SK-N-SH (cell line): ENCODE data around the gene MBNL1. TPM values are rescaled to one million over a fixed set of nuclear protein-coding genes. Genes with fewer than 3 reads are reported as not detected.

Source experiments
- CTCF ChIA-PET: fragments of 300-600, 350-600 bp; formaldehyde crosslinking; extraction: SDS; loops from one replicate; lab custom pipeline; 2021; lab: Yijun Ruan, JAX
- POLR2A ChIA-PET: fragments of 350-600 bp; sonication (Branson Sonifier 250); formaldehyde crosslinking; extraction: SDS; loops from one replicate; lab custom pipeline; 2020; ENCODE audit warnings: antibody characterized with exemption, inconsistent platforms; lab: Yijun Ruan, JAX
- DNase-seq: peaks from one replicate; pipeline ENCODE4 v3.0.0; 2012
- H2AFZ ChIP-seq: fragments of 200-600 bp; sonication (generic); 2 replicates; pipeline ENCODE4 v1.8.1; 2016; ENCODE audit warnings: antibody characterized with exemption, mild to moderate bottlenecking, low read depth
- H3F3A ChIP-seq: fragments of 200-600 bp; sonication (generic); replicated peaks from 2 replicates; pipeline ENCODE3; 2016; ENCODE audit warnings: antibody characterized with exemption, mild to moderate bottlenecking; ENCODE audit not compliant: insufficient read depth
- H3K27ac ChIP-seq, 2 experiments: fragments of 200-500 bp in 1 of 2; fragments of 200-600 bp in 1 of 2; sonication (Bioruptor generic) in 1 of 2; sonication (generic), shearing (Covaris generic) in 1 of 2; 2 replicates each; pipeline versions ENCODE4 v1.5.1 to v1.6.1; 2014 to 2016; ENCODE audit warnings: low read depth in 2 of 2, inconsistent platforms in 1 of 2, low read length in 1 of 2, mild to moderate bottlenecking in 1 of 2, mixed read lengths in 1 of 2
- H3K27me3 ChIP-seq: fragments of 200-600 bp; sonication (generic), shearing (Covaris generic); 2 replicates; pipeline ENCODE4 v1.6.1; 2016; ENCODE audit warnings: mixed run types; ENCODE audit not compliant: insufficient read depth
- H3K36me3 ChIP-seq, 2 experiments: fragments of 200-500 bp in 1 of 2; fragments of 200-600 bp in 1 of 2; sonication (Bioruptor generic) in 1 of 2; sonication (generic) in 1 of 2; replicated peaks in 1 of 2; 2 replicates each; pipeline versions ENCODE3 to v1.5.1; 2014 to 2016; ENCODE audit warnings: low read length in 1 of 2, mild to moderate bottlenecking in 1 of 2; ENCODE audit not compliant: insufficient read depth in 2 of 2, control insufficient read depth in 1 of 2
- H3K4me1 ChIP-seq, 2 experiments: fragments of 200-500 bp in 1 of 2; fragments of 200-600 bp in 1 of 2; sonication (Bioruptor generic) in 1 of 2; sonication (generic), shearing (Covaris generic) in 1 of 2; 2 replicates each; pipeline versions ENCODE4 v1.5.1 to v1.6.1; 2014 to 2016; ENCODE audit warnings: low read depth in 1 of 2, low read length in 1 of 2, mixed run types in 1 of 2; ENCODE audit not compliant: insufficient read depth in 2 of 2, control insufficient read depth in 1 of 2
- H3K4me2 ChIP-seq: fragments of 200-600 bp; sonication (generic), shearing (Covaris generic); 2 replicates; pipeline ENCODE4 v1.6.1; 2017; ENCODE audit warnings: mixed run types
- H3K4me3 ChIP-seq, 2 experiments: fragments of 200-500 bp in 1 of 2; fragments of 200-600 bp in 1 of 2; sonication (Bioruptor generic) in 1 of 2; sonication (generic), shearing (Covaris generic) in 1 of 2; 2 replicates each; pipeline versions ENCODE4 v1.5.1 to v1.8.1; 2014 to 2016; ENCODE audit warnings: low read depth in 2 of 2, inconsistent platforms in 1 of 2, low read length in 1 of 2, mild to moderate bottlenecking in 1 of 2, mixed read lengths in 1 of 2, moderate library complexity in 1 of 2
- H3K79me2 ChIP-seq: fragments of 200-600 bp; sonication (generic); 2 replicates; pipeline ENCODE4 v1.8.1; 2017; ENCODE audit warnings: mild to moderate bottlenecking; ENCODE audit not compliant: insufficient read depth
- H3K9ac ChIP-seq: fragments of 200-600 bp; sonication (generic); 2 replicates; pipeline ENCODE4 v1.6.1; 2017; ENCODE audit warnings: mixed run types
- H3K9me2 ChIP-seq: fragments of 200-600 bp; sonication (generic); 2 replicates; pipeline ENCODE4 v1.6.1; 2017; ENCODE audit warnings: mixed run types
- H3K9me3 ChIP-seq: fragments of 200-600 bp; sonication (generic); 2 replicates; pipeline ENCODE4 v1.6.1; 2017; ENCODE audit warnings: mixed run types, mild to moderate bottlenecking, moderate library complexity
- H4K20me1 ChIP-seq: fragments of 200-600 bp; sonication (generic); 2 replicates; pipeline ENCODE4 v1.6.1; 2017; ENCODE audit warnings: mild to moderate bottlenecking, mixed run types; ENCODE audit not compliant: insufficient read depth
- CHD2 ChIP-seq: fragments of 150-350 bp; IDR thresholded peaks from 2 replicates; pipeline ENCODE4 v1.6.1; 2018; ENCODE audit warnings: low read length; ENCODE audit not compliant: partially characterized antibody
- EP300 ChIP-seq, 2 experiments: IDR thresholded peaks; 2 replicates each; pipeline versions ENCODE4 v1.4.0 to v1.6.1; 2012; ENCODE audit warnings: borderline replicate concordance in 1 of 2, low read depth in 1 of 2, low read length in 1 of 2
- FOXJ3 ChIP-seq: sonication (generic); formaldehyde crosslinking; IDR thresholded peaks from 2 replicates; pipeline ENCODE4 v1.5.1; 2020; ENCODE audit warnings: mild to moderate bottlenecking, missing genetic modification reagents
- GATA2 ChIP-seq: sonication (generic); formaldehyde crosslinking; IDR thresholded peaks from 2 replicates; pipeline ENCODE4 v1.5.0; 2020; ENCODE audit warnings: mild to moderate bottlenecking, missing genetic modification reagents
- MEF2A ChIP-seq: IDR thresholded peaks from 2 replicates; pipeline ENCODE4 v1.4.0; 2012; ENCODE audit warnings: low read depth, borderline replicate concordance
- MXI1 ChIP-seq: IDR thresholded peaks from 2 replicates; pipeline ENCODE4 v1.6.1; 2012; ENCODE audit warnings: mild to moderate bottlenecking, low read depth, low read length, improper control_type of control experiment
- NFIC ChIP-seq: IDR thresholded peaks from 2 replicates; pipeline ENCODE4 v1.4.0; 2012; ENCODE audit warnings: borderline replicate concordance
- POLR2AphosphoS5 ChIP-seq: IDR thresholded peaks from 2 replicates; pipeline ENCODE4 v1.6.1; 2012; ENCODE audit warnings: low read depth, low read length
- RAD21 ChIP-seq: IDR thresholded peaks from 2 replicates; pipeline ENCODE4 v1.6.1; 2012; ENCODE audit warnings: mild to moderate bottlenecking, low read length
- RCOR1 ChIP-seq: fragments of 150-350 bp; IDR thresholded peaks from 2 replicates; pipeline ENCODE4 v1.6.1; 2017; ENCODE audit warnings: antibody characterized with exemption, low read length
- TCF12 ChIP-seq: IDR thresholded peaks from 2 replicates; pipeline ENCODE4 v1.4.0; 2012
- WGBS: methylation state at CpG from one replicate; pipeline ENCODE4 v1.1.6; 2017; ENCODE audit warnings: low lambda C conversion rate; 5-methylcytosine and 5-hydroxymethylcytosine counted together
- polyA plus RNA-seq, 3 experiments: library from polyadenylated mRNA; depleted of rRNA; stranded (reverse); fragments of >200 nt; gene quantifications; 2 replicates each; pipeline ENCODE4 v1.2.3, GENCODE V29; 2012
- TF ChIP-seq, protein P1 (sequence below): IDR thresholded peaks from 2 replicates; pipeline ENCODE4 v1.4.0; 2012; ENCODE audit warnings: low read depth, borderline replicate concordance

MBNL1 gene
- polyA plus RNA-seq, 1 of the 3 experiments (the other 2 are of a cell fraction) = 44.3 TPM

DNA sequence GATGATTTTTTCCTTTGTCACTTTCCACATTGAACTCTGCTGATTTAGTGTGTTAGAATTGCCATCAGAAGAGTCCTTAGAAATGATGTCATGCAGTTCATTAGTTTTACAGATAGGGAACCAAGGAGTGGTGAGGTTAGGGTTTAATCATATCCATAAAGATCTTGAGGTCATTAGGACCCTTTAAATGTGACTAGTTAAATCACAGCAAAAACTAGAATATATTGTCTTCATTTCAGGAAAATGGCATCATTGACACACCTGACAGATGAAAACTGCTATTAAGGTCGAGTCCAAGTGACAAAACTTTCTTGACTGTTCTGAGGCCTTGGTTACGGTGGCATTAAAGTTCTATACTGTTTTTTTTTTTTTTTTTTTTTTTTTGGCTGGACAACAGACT, 50.5 kb downstream of the MBNL1 start (continued):
- TF ChIP-seq, protein P1, sequence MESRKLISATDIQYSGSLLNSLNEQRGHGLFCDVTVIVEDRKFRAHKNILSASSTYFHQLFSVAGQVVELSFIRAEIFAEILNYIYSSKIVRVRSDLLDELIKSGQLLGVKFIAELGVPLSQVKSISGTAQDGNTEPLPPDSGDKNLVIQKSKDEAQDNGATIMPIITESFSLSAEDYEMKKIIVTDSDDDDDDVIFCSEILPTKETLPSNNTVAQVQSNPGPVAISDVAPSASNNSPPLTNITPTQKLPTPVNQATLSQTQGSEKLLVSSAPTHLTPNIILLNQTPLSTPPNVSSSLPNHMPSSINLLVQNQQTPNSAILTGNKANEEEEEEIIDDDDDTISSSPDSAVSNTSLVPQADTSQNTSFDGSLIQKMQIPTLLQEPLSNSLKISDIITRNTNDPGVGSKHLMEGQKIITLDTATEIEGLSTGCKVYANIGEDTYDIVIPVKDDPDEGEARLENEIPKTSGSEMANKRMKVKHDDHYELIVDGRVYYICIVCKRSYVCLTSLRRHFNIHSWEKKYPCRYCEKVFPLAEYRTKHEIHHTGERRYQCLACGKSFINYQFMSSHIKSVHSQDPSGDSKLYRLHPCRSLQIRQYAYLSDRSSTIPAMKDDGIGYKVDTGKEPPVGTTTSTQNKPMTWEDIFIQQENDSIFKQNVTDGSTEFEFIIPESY = no peak
- TF ChIP-seq RCOR1 (no peak), RAD21 (no peak)
- TF ChIP-seq, all 33 proteins: peak for 0

DNA sequence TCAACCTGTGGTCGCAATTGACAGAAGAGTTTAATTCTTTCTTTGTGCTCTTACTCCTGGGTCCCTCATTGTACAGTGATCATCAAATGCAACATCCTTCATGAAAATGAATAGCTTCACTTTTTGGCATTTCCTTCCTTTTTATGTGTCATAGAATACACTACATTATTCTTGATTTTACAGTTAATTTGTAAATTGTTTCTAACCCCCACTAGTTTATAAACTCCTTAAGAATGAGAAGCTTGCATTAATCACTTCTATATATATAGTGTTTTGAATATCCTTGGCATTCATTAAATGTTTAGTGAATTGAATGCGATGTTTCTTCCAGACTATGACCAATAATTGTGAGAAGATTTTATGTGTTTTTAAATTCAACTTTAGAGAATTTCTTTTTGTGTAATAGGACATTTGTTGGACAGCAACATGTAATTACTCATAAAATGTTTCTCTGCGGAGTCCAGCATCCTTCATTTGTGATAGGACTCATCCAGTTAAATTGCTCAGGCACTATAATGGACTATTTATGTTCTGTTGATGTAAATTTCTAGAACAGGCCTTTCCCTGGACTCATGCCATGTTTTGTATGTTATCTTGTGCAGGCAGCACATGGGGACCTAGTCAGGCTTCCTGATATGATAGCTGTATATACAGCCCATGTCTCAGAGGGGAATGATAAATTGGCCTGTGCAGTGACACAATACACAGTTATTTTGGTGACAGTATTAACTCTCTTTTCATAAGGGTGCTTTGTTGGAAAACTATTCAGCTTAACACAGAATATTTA, 51.3 kb downstream of the MBNL1 start:
- H3K4me1 ChIP-seq = peaks cover 15 to 48% of the 10 kb centered on the region in 2 experiments
- peak overlapping the region; percentile 69 to 86 for H3K27ac ChIP-seq
- peak overlapping the region; percentile 18 for H3K4me2 ChIP-seq
- H3K9ac ChIP-seq = no peak overlapping the region
- H3K9me3 ChIP-seq = no peaks in the 10 kb centered on the region; the same call in 1 of the 2 replicates
- peaks cover 0 to 37% of the 10 kb centered on the region in 2 experiments for H3K36me3 ChIP-seq
- ChIA-PET POLR2A (no interaction called here), CTCF (interaction anchor here (1.0 to 1.4 kb wide), 2 partner anchors 29 to 124 kb away, joined by 3 read pairs; no protein-coding TSS in a partner anchor)
- H2AFZ ChIP-seq = no peak overlapping the region
- peaks cover 48% of the 10 kb centered on the region for H3F3A ChIP-seq
- peak; percentile 61 for DNase-seq
- no peaks in the 10 kb centered on the region for H3K9me2 ChIP-seq
- peaks cover 40% of the 10 kb centered on the region for H4K20me1 ChIP-seq
- H3K4me3 ChIP-seq = no peak overlapping the region
- H3K79me2 ChIP-seq = peaks cover 98% of the 10 kb centered on the region
- H3K27me3 ChIP-seq = no peaks in the 10 kb centered on the region
- peak; percentile 6; the same call in 1 of the 2 replicates for TF ChIP-seq NFIC
- peak; percentile 76 for TF ChIP-seq GATA2 (CRISPR knock-in tag)
- peak; percentile 55; the same call in 1 of the 2 replicates for TF ChIP-seq FOXJ3 (CRISPR knock-in tag)
- TF ChIP-seq MEF2A = no peak
- no peak for TF ChIP-seq POLR2AphosphoS5
- TF ChIP-seq CHD2 = peak; percentile 63
- TF ChIP-seq MXI1 = peak; percentile 89
- TF ChIP-seq RAD21 = peak; percentile 22; the same call in 1 of the 2 replicates
- 0 out of 2 replicates have a peak, but pooled peaks have one; percentile 13 for TF ChIP-seq TCF12
- TF ChIP-seq EP300 (IDR thresholded peaks at IDR 0.05; ENCODE audit: borderline replicate concordance in 1 of 2, low read depth in 1 of 2, low read length in 1 of 2) = peak in 1 of 2 experiments; percentile 46; a peak in 1 of 4 replicates
- 88% methylated on average over 3 of the region's 3 CpGs for WGBS
